Left cardiac atrium (tissue), 4 donors: ENCODE data around the gene KLRD1. TPM values are rescaled to one million over a fixed set of nuclear protein-coding genes. Genes with fewer than 3 reads are reported as not detected.
"Not testable (repeated sequence)": the region's sequence is repeated elsewhere in the genome, so short reads cannot be mapped to it uniquely, and the experiment has no call there.

Experiments
- ATAC-seq, 2 donors: fragments of 200-7000 bp; cut with Tn5 transposase; one replicate each; pipeline ENCODE4 v1.9.1; 2020; ENCODE audit warnings: mild to moderate bottlenecking in 2 of 2, moderate library complexity in 2 of 2
- DNase-seq: peaks from one replicate; pipeline ENCODE4 v3.0.0-alpha.2; 2020
- intact Hi-C, 2 donors: fragments of 100-400 bp; cut with DNase I; formaldehyde crosslinking; loops; one replicate each; pipeline versions ENCODE4 v1.14.1 to v1.15.1; 2022 to 2023
- total RNA-seq, 2 donors: library from RNA; stranded (reverse); fragmentation: NEBNext Ultra II Directional; extraction: Animal tissue kit (Norgen Biotek cat#: 25700); gene quantifications; one replicate each; pipeline ENCODE4 v1.2.1, GENCODE V29; 2021
- donor health status: DM: no; HTN: yes; CAD: no.
- donor health status: DM: no; HTN: yes; CAD: no; lungs with severe emphysema.
- donor health status: DM: yes; HTN: yes; CAD: no.
- donor health status: Dilated cardiomyopathy.

The KLRD1 gene
- total RNA-seq, 2 donors from 2014 or later = 2.4 to 3.6 TPM

GRCh38 chr12:10331642-10332239, 24.1 kb downstream of the KLRD1 start:
- DNase-seq = no peak
- intact Hi-C loops = loop anchor here (2.0 to 5.0 kb wide), 2 partner anchors 231 kb away; no protein-coding TSS in a partner anchor
- ATAC-seq = peak; percentile 70 to 74

DNA sequence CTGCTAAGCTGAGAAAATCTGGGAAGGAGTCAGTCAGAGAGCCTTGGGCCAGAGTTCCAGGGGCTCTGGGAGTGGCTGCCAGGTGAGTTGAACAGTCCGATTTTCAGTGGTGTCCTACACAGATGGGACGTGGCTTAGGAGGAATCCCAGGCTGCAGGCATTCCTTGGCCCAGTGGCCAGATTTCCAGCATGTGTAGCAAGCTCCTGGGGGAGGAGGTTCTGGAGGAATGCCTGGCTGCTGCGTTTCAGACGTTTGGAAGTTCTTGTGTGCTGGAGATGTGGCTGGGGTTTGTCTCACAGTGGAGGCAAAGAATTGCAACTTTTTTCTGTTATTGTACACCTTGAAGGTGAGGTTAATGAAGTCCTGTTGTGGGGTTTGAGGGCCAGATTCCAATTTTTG, 28.5 kb downstream of the KLRD1 start:
- DNase-seq, intact Hi-C loops, ATAC-seq: not testable (repeated sequence)

- DNase-seq, intact Hi-C loops, ATAC-seq: not testable (repeated sequence)
These were observed 30.8 kb downstream of the KLRD1 start for GRCh38 chr12:10338470-10338869.

- ATAC-seq (no peak), DNase-seq (peak; percentile 21)
- intact Hi-C loops = no loop called here
These were observed 31.6 kb downstream of the KLRD1 start for GRCh38 chr12:10339053-10339840.

DNA sequence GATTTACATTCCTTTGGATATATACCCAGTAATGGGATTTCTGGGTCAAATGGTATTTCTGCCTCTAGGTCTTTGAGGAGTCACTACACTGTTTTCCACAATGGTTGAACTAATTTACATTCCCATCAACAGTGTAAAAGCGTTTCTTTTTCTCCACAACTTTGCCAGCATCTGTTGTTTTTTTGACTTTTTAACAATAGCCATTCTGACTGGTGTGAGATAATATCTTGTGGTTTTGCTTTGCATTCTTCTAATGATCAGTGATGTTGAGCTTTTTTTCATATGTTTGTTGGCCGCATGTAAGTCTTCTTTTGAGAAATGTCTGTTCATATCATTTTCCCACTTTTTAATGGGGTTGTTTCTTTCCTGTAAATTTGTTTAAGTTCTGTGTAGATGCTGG, 33.3 kb downstream of the KLRD1 start:
- intact Hi-C loops, ATAC-seq, DNase-seq: not testable (repeated sequence)

- intact Hi-C loops = no loop called here
- no peak for DNase-seq
- no peak for ATAC-seq
These were observed 34.3 kb downstream of the KLRD1 start for GRCh38 chr12:10341892-10342509.

- DNase-seq, intact Hi-C loops, ATAC-seq: not testable (repeated sequence)
These were observed 43.8 kb downstream of the KLRD1 start for GRCh38 chr12:10351457-10351856.

GRCh38 chr12:10354071-10354470, 46.4 kb downstream of the KLRD1 start:
- intact Hi-C loops = no loop called here
- ATAC-seq (no peak), DNase-seq (no peak)

DNA sequence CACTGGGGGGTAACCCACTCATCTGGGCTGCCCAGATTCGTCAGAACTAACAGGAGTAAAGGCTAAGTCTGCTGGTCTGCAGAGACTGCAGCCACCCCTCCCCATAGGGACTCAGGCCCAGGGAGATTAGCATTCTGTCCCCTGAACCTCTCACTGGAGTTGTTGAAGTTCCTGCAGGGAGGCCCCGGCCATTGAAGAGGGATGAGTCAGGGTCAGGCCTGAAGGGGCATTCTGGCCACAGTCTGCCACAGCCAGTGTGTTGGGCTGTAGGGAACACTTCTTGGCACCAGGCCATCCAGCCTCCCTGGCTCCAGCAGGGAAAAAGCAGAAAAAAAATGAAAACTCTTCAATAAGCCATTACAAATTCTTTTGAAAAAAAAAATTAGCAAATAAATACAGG, 46.8 kb downstream of the KLRD1 start:
- intact Hi-C loops = no loop called here
- no peak for DNase-seq
- ATAC-seq = no peak

DNA sequence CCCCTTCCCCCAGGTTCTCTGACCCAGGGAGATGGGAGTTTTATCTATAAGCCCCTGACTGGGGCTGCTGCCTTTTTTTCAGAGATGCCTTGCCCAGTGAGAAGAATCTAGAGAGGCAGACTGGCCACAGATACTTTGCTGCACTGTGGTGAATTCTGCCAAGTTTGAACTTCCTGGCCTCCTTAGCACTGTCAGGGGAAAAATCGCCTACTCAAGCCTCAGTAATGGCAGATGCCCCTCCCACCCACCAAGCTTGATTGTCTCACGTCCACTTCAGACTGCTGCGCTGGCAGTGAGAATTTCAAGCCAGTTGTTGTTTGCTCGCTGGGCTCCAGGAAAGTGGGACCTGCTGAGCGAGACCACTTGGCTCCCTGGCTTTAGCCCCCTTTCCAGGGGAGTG, 50.5 kb downstream of the KLRD1 start:
- ATAC-seq = no peak
- intact Hi-C loops = no loop called here

GRCh38 chr12:10358969-10359368, 51.3 kb downstream of the KLRD1 start:
- intact Hi-C loops = no loop called here
- ATAC-seq (no peak), DNase-seq (no peak)

More for the DNA sequence above, 50.5 kb downstream of the KLRD1 start:
- no peak for DNase-seq

DNA sequence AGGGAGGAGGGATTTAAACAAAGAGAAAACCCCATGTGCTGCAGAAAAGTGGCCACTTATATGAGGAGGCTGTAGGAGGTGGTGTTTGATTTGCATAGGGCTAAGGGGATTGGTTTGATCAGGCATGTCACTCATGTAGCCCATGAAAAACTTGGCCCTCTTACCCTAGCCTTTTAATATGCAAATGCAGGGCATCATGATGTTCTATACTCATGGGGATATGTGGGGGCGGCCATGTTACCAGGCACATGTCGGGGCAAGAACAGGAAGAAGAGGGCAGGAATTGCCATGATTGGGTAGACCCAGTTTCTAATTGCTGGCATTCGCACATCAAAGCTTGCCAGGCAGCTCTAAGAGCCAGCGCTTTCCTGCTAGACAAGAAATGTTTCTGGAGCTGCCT, 53.4 kb downstream of the KLRD1 start:
- intact Hi-C loops = no loop called here
- ATAC-seq = no peak
- DNase-seq = no peak

DNA sequence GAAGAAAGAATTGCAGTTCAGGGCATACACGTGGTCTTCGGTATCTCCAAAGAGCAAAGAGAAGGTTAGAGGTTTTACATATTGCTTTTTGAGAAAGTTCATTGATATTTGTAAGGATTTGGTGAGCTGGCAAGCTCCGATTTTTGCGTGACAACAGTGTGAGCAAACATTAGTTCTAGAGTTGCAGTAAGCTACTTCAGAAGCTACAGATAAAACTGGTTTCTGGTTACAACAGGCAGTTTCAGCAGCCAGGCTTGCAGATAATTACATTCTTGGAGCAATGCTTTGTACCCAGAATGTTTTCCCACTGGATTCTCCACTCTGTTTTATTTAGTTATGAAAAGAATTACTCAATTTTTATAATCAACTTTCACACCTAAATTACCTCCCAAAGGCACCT, 54.0 kb downstream of the KLRD1 start:
- intact Hi-C loops = no loop called here
- no peak for DNase-seq
- no peak for ATAC-seq

- ATAC-seq = no peak
- intact Hi-C loops = no loop called here
- no peak for DNase-seq
These were observed 54.7 kb downstream of the KLRD1 start for GRCh38 chr12:10362325-10362724.

DNA sequence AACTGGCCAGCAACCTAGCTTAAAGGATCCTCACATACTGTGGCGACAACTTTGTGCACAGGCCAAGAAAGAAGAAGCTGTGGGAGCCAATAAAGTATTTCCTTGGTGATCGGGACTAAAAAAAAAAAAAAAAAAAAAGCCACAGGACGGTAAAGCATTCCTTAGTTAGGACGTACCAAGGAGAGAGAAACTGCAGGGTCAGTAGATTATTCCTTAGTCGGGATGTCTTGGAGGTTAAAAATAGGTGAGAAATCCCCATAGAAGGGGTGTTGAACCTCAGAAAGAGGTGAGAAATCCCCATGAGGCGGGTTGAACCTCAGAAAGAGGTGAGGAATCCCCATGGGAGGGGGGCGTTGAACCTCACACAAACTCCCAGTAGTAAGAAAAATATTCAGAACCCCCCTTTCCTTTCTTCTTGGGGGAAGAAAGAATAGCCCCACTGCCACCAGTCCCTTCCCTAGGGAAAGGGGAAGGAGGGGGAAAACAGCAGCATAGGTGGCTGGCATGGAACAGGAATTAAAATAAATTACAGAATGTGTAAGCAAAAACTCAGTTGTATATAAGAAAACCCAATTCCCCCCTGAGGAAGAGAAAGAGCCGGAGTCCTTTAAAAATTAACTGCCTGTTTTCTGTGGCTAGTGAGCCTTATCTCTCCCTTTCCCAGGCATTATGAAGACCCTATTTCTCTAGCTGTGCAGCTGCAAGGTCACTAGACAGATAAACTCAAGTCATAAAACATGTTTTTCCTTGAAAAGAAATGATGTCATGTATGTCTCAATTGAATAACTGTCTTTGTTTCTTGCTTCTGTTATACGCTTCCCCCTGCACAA, 55.4 kb downstream of the KLRD1 start:
- ATAC-seq = no peak
- intact Hi-C loops = no loop called here
- no peak for DNase-seq

GRCh38 chr12:10363658-10363913, 55.9 kb downstream of the KLRD1 start:
- intact Hi-C loops = no loop called here
- DNase-seq = no peak
- ATAC-seq = no peak

GRCh38 chr12:10363914-10364814, 56.5 kb downstream of the KLRD1 start:
- DNase-seq (peak; percentile 41), ATAC-seq (peak; percentile 66 to 74)
- intact Hi-C loops = no loop called here

DNA sequence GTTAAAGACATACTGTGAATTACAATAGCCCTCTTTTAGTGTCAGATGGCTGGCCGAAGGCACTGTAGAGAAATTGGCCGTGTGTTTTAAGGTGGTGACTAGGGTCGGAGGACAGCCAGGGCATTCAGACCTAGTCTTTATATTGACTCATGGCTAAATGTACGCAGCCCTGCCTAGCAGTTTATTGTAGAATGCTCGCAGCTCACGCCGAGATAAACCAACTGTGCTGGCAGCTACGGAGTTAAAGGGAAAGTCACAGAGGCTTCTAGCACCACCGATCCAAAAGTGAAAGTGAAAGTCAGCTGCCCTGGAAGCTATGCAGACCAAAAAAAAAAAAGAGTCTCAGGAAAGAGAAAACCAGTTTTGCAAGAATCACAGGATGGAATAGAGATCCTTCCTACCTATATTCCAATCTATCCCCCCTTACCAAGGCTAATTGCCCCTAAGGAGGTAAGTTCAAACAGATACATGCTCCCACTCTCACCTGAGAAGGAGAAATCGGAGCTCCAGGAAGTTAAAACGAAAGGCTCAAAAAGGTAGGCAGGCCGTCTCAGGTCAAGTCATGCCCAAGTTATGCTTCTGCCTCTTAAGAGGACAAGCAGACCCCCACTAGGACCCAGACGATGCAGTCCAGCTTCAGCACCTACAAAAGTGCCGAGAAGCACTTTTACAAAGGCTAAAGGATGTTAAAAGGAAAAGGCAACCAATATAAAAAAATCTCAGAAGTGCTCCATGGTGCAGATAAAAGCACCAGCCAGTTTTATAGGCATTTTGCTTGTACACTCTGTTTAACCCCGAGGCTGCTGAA, 57.3 kb downstream of the KLRD1 start:
- intact Hi-C loops = no loop called here
- DNase-seq (peak; percentile 52), ATAC-seq (peak; percentile 80 to 86)
